Neural cell (in vitro differentiated cells): Measurements from ENCODE around the gene CTCF. TPM values are rescaled to one million over a fixed set of nuclear protein-coding genes. Genes with fewer than 3 reads are reported as not detected.

Experiments
- H2AFZ ChIP-seq: fragments of 200-600, 300-800 bp; sonication (generic), shearing (Covaris generic); 2 replicates; pipeline ENCODE4 v1.6.0; 2014; ENCODE audit warnings: low read depth, mild to moderate bottlenecking, antibody characterized with exemption, low read length, moderate library complexity
- H3F3A ChIP-seq: fragments of 200-600 bp; shearing (Covaris generic); 2 replicates; pipeline ENCODE4 v1.6.1; 2016; ENCODE audit warnings: mild to moderate bottlenecking, moderate library complexity, mixed read lengths, antibody characterized with exemption, low read length; ENCODE audit not compliant: insufficient read depth, poor library complexity, severe bottlenecking
- H3K27ac ChIP-seq: fragments of 200-600, 300-800 bp; sonication (generic), shearing (Covaris generic); 2 replicates; pipeline ENCODE4 v1.5.1; 2014; ENCODE audit warnings: mild to moderate bottlenecking, low read length, moderate library complexity
- H3K27me3 ChIP-seq: fragments of 300-800, 200-600 bp; sonication (generic), shearing (Covaris generic); 2 replicates; pipeline ENCODE4 v1.6.0; 2014; ENCODE audit warnings: mild to moderate bottlenecking, low read depth, low read length, moderate library complexity; ENCODE audit not compliant: insufficient read depth
- H3K36me3 ChIP-seq: fragments of 300-800, 200-600 bp; sonication (generic), shearing (Covaris generic); 2 replicates; pipeline ENCODE4 v1.5.1; 2014; ENCODE audit warnings: mild to moderate bottlenecking, antibody characterized with exemption, low read length, moderate library complexity; ENCODE audit not compliant: insufficient read depth
- H3K4me2 ChIP-seq: fragments of 300-800, 200-600 bp; sonication (generic), shearing (Covaris generic); 2 replicates; pipeline ENCODE4 v1.6.0; 2014; ENCODE audit warnings: mild to moderate bottlenecking, low read length
- H3K4me3 ChIP-seq: fragments of 300-800, 200-600 bp; sonication (generic), shearing (Covaris generic); 2 replicates; pipeline ENCODE4 v1.5.1; 2014; ENCODE audit warnings: mild to moderate bottlenecking, low read length, moderate library complexity
- H3K79me2 ChIP-seq: fragments of 200-600 bp; shearing (Covaris generic); replicated peaks from 2 replicates; pipeline ENCODE4 v1.6.0; 2014; ENCODE audit warnings: mild to moderate bottlenecking, low read length, moderate library complexity; ENCODE audit not compliant: insufficient read depth
- H3K9ac ChIP-seq: fragments of 300-800, 200-600 bp; sonication (generic), shearing (Covaris generic); 2 replicates; pipeline ENCODE4 v1.6.1; 2016; ENCODE audit warnings: mild to moderate bottlenecking, low read length, mixed read lengths
- H3K9me2 ChIP-seq: fragments of 200-600 bp; shearing (Covaris generic); 2 replicates; pipeline ENCODE4 v1.6.1; 2016; ENCODE audit warnings: mild to moderate bottlenecking, low read length, mixed read lengths; ENCODE audit not compliant: insufficient read depth
- H3K9me3 ChIP-seq: fragments of 200-600, 300-800 bp; sonication (generic), shearing (Covaris generic); 2 replicates; pipeline ENCODE4 v1.6.1; 2016; ENCODE audit warnings: mild to moderate bottlenecking, mixed run types, low read length, moderate library complexity, mixed read lengths
- H4K20me1 ChIP-seq: fragments of 200-600 bp; shearing (Covaris generic); 2 replicates; pipeline ENCODE4 v1.6.1; 2016; ENCODE audit warnings: mild to moderate bottlenecking, mixed run types; ENCODE audit not compliant: insufficient read depth
- CTCF ChIP-seq: fragments of 450-650 bp; IDR thresholded peaks from 2 replicates; pipeline ENCODE4 v1.5.1; 2014; ENCODE audit warnings: antibody characterized with exemption, mild to moderate bottlenecking, moderate library complexity; ENCODE audit not compliant: poor library complexity, severe bottlenecking
- EP300 ChIP-seq: fragments of 450-650 bp; conservative IDR thresholded peaks from 2 replicates; pipeline ENCODE4 v1.6.1; 2014; ENCODE audit warnings: antibody characterized with exemption, mild to moderate bottlenecking, moderate library complexity; ENCODE audit not compliant: poor library complexity, severe bottlenecking
- EZH2 ChIP-seq: fragments of 200-600, 300-800 bp; shearing (Covaris generic), sonication (generic); IDR thresholded peaks from 2 replicates; pipeline ENCODE4 v1.6.1; 2014; ENCODE audit warnings: antibody characterized with exemption, low read length, borderline replicate concordance, mild to moderate bottlenecking; ENCODE audit not compliant: insufficient read depth, poor library complexity, severe bottlenecking
- MXI1 ChIP-seq: fragments of 450-650 bp; conservative IDR thresholded peaks from 2 replicates; pipeline ENCODE4 v1.6.1; 2014; ENCODE audit warnings: antibody characterized with exemption, mild to moderate bottlenecking; ENCODE audit not compliant: poor library complexity, severe bottlenecking
- POLR2AphosphoS5 ChIP-seq: IDR thresholded peaks from 2 replicates; pipeline ENCODE4 v1.6.1; 2012
- RAD21 ChIP-seq: fragments of 450-650 bp; conservative IDR thresholded peaks from 2 replicates; pipeline ENCODE4 v1.6.1; 2014; ENCODE audit warnings: antibody characterized with exemption, mild to moderate bottlenecking, moderate library complexity
- REST ChIP-seq: IDR thresholded peaks from 2 replicates; pipeline ENCODE4 v1.6.1; 2012; ENCODE audit warnings: borderline replicate concordance
- SMC3 ChIP-seq: fragments of 450-650 bp; conservative IDR thresholded peaks from 2 replicates; pipeline ENCODE4 v1.6.1; 2014; ENCODE audit warnings: antibody characterized with exemption, mild to moderate bottlenecking, moderate library complexity; ENCODE audit not compliant: poor library complexity
- TAF1 ChIP-seq: IDR thresholded peaks from 2 replicates; pipeline ENCODE4 v1.6.1; 2012; ENCODE audit warnings: low read depth
- polyA plus RNA-seq: library from polyadenylated mRNA; depleted of rRNA; stranded (reverse); fragments of >200 nt; gene quantifications from 2 replicates; pipeline ENCODE4 v1.2.3, GENCODE V29; 2014

CTCF gene
- polyA plus RNA-seq, 1 donor from 2014 or later: 42.8 TPM

GRCh38 chr16:67657017-67657608 is 94.8 kb downstream of the CTCF start:
- Histone ChIP-seq H3K79me2 (peaks cover 12% of the 10 kb centered on the region), H3F3A (no peaks in the 10 kb centered on the region), H3K4me3 (no peak overlapping the region), H4K20me1 (no peaks in the 10 kb centered on the region), H2AFZ (no peak overlapping the region), H3K9ac (no peak overlapping the region), H3K27ac (no peak overlapping the region), H3K9me3 (no peaks in the 10 kb centered on the region), H3K9me2 (no peaks in the 10 kb centered on the region), H3K4me2 (no peak overlapping the region), H3K27me3 (peaks cover 9% of the 10 kb centered on the region), H3K36me3 (no peaks in the 10 kb centered on the region)
- TF ChIP-seq EP300: no peak
- no peak for TF ChIP-seq EZH2

- Histone ChIP-seq H3K9ac (no peak overlapping the region), H3K27me3 (peaks cover 6% of the 10 kb centered on the region), H3K9me2 (no peaks in the 10 kb centered on the region), H3K79me2 (peaks cover 15% of the 10 kb centered on the region), H3K9me3 (no peaks in the 10 kb centered on the region), H3F3A (no peaks in the 10 kb centered on the region), H4K20me1 (no peaks in the 10 kb centered on the region), H3K36me3 (no peaks in the 10 kb centered on the region), H3K4me3 (no peak overlapping the region), H3K4me2 (no peak overlapping the region), H2AFZ (no peak overlapping the region), H3K27ac (no peak overlapping the region)
- TF ChIP-seq MXI1 (no peak), CTCF (no peak), REST (no peak), RAD21 (no peak), EZH2 (no peak), EP300 (no peak), POLR2AphosphoS5 (no peak), TAF1 (no peak), SMC3 (no peak)
These were observed 95.6 kb downstream of the CTCF start for GRCh38 chr16:67657751-67658518.
